Measurements from ENCODE around the gene HYAL4.
"Not testable (repeated sequence)": the region's sequence is repeated elsewhere in the genome, so short reads cannot be mapped to it uniquely, and the experiment has no call there.

The HYAL4 gene

GRCh38 chr7:123876557-123877256, 31.7 kb downstream of the HYAL4 start:
- TF ChIP-seq, protein P1, sequence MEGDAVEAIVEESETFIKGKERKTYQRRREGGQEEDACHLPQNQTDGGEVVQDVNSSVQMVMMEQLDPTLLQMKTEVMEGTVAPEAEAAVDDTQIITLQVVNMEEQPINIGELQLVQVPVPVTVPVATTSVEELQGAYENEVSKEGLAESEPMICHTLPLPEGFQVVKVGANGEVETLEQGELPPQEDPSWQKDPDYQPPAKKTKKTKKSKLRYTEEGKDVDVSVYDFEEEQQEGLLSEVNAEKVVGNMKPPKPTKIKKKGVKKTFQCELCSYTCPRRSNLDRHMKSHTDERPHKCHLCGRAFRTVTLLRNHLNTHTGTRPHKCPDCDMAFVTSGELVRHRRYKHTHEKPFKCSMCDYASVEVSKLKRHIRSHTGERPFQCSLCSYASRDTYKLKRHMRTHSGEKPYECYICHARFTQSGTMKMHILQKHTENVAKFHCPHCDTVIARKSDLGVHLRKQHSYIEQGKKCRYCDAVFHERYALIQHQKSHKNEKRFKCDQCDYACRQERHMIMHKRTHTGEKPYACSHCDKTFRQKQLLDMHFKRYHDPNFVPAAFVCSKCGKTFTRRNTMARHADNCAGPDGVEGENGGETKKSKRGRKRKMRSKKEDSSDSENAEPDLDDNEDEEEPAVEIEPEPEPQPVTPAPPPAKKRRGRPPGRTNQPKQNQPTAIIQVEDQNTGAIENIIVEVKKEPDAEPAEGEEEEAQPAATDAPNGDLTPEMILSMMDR (IDR thresholded peaks at IDR 0.05; ENCODE audit: poor library complexity, severe bottlenecking) = no peak
- no peak for DNase-seq (ENCODE audit: low spot score)
- ATAC-seq (ENCODE audit: low read depth) = no peak
- no peaks in the 10 kb centered on the region for H3K4me1 ChIP-seq (ENCODE audit: insufficient read depth, poor library complexity, severe bottlenecking)
- no peaks in the 10 kb centered on the region for H3K9me3 ChIP-seq (ENCODE audit: severe bottlenecking)
- no peak overlapping the region for H3K27ac ChIP-seq (ENCODE audit: poor library complexity, severe bottlenecking)
- H3K4me3 ChIP-seq (ENCODE audit: severe bottlenecking) = no peak overlapping the region
- no peaks in the 10 kb centered on the region for H3K27me3 ChIP-seq (ENCODE audit: insufficient read depth, poor library complexity, severe bottlenecking)
- H3K36me3 ChIP-seq (ENCODE audit: low read depth) = no peaks in the 10 kb centered on the region

DNA sequence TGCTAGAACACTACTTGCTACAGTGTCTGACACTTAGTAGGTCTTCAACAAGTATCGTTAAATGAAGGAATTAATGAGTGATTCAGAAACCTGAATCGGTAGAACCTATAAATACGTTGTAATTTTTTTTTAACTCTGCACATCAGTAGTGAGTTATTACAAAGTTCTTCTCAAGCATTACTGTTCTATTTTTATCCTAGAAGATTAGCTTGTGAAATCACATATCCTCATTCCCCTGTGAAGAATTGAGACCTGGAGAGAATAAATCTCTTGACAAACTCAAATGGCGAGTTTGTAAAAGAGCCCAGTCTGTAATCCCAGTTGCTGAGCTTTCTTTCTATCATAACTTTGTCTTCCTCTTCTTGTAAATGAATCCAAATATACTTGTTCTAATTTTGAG, 34.7 kb downstream of the HYAL4 start:
- ATAC-seq (ENCODE audit: low read depth) (no peak), DNase-seq (ENCODE audit: low spot score) (no peak)
- no peaks in the 10 kb centered on the region for H3K4me1 ChIP-seq (ENCODE audit: insufficient read depth, poor library complexity, severe bottlenecking)
- H3K27me3 ChIP-seq (ENCODE audit: insufficient read depth, poor library complexity, severe bottlenecking) = no peaks in the 10 kb centered on the region
- no peak overlapping the region for H3K4me3 ChIP-seq (ENCODE audit: severe bottlenecking)
- no peaks in the 10 kb centered on the region for H3K9me3 ChIP-seq (ENCODE audit: severe bottlenecking)
- TF ChIP-seq, protein P1 (IDR thresholded peaks at IDR 0.05; ENCODE audit: poor library complexity, severe bottlenecking) = no peak
- no peak overlapping the region for H3K27ac ChIP-seq (ENCODE audit: poor library complexity, severe bottlenecking)
- no peaks in the 10 kb centered on the region for H3K36me3 ChIP-seq (ENCODE audit: low read depth)

DNA sequence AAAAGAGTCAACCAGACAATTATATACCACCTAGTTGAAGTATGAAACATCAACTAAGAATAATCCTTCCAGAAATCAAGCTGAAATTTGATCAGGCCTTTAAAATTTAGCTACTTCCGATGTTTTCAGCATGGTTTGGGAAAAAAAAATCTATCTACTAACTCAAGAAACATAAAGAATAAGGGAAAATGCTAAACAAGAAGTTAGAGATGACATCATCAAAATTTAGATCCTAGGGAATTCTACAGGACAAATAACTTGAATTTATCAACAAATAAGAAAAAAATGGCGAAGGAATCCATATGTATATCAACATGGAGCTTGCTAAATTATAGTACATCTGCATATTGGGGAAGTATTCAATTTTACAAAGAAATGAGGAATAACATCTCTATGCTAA, 36.3 kb downstream of the HYAL4 start:
- no peaks in the 10 kb centered on the region for H3K9me3 ChIP-seq (ENCODE audit: severe bottlenecking)
- no peak for ATAC-seq (ENCODE audit: low read depth)
- no peaks in the 10 kb centered on the region for H3K36me3 ChIP-seq (ENCODE audit: low read depth)
- TF ChIP-seq, protein P1 (IDR thresholded peaks at IDR 0.05; ENCODE audit: poor library complexity, severe bottlenecking) = no peak
- H3K27ac ChIP-seq (ENCODE audit: poor library complexity, severe bottlenecking) = no peak overlapping the region
- no peaks in the 10 kb centered on the region for H3K27me3 ChIP-seq (ENCODE audit: insufficient read depth, poor library complexity, severe bottlenecking)
- H3K4me3 ChIP-seq (ENCODE audit: severe bottlenecking) = no peak overlapping the region
- H3K4me1 ChIP-seq (ENCODE audit: insufficient read depth, poor library complexity, severe bottlenecking) = no peaks in the 10 kb centered on the region
- no peak for DNase-seq (ENCODE audit: low spot score)

GRCh38 chr7:123883154-123883553, 38.2 kb downstream of the HYAL4 start:
- H3K27ac ChIP-seq (ENCODE audit: poor library complexity, severe bottlenecking) = no peak overlapping the region
- no peak overlapping the region for H3K4me3 ChIP-seq (ENCODE audit: severe bottlenecking)
- H3K9me3 ChIP-seq (ENCODE audit: severe bottlenecking) = no peaks in the 10 kb centered on the region
- no peaks in the 10 kb centered on the region for H3K27me3 ChIP-seq (ENCODE audit: insufficient read depth, poor library complexity, severe bottlenecking)
- H3K36me3 ChIP-seq (ENCODE audit: low read depth) = no peaks in the 10 kb centered on the region
- no peaks in the 10 kb centered on the region for H3K4me1 ChIP-seq (ENCODE audit: insufficient read depth, poor library complexity, severe bottlenecking)
- TF ChIP-seq, protein P1 (IDR thresholded peaks at IDR 0.05; ENCODE audit: poor library complexity, severe bottlenecking) = no peak
- ATAC-seq (ENCODE audit: low read depth) (no peak), DNase-seq (ENCODE audit: low spot score) (no peak)

DNA sequence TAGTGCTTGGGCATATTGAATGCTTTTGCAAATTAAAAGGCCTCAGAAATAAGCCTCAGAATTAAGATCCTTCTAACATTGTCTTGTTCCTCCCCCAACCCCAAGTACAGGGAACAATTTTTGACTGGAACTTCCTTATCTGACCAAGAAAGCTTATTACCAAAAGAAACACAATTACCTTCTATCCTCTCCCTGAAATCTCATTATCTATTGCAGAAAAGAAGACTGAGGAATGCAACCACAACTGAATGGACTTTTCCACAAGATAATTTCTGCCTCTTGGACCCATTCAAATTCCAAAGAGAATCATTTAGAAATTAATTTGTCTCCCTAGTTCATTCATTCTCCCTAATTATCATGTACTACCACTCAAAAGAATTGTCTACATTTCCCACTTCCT, 43.2 kb downstream of the HYAL4 start:
- H3K27me3 ChIP-seq (ENCODE audit: insufficient read depth, poor library complexity, severe bottlenecking) = no peaks in the 10 kb centered on the region
- H3K36me3 ChIP-seq (ENCODE audit: low read depth) = no peaks in the 10 kb centered on the region
- no peak for ATAC-seq (ENCODE audit: low read depth)
- H3K9me3 ChIP-seq (ENCODE audit: severe bottlenecking) = no peaks in the 10 kb centered on the region
- TF ChIP-seq, protein P1 (IDR thresholded peaks at IDR 0.05; ENCODE audit: poor library complexity, severe bottlenecking) = no peak
- H3K27ac ChIP-seq (ENCODE audit: poor library complexity, severe bottlenecking) = no peak overlapping the region
- DNase-seq (ENCODE audit: low spot score) = no peak
- no peaks in the 10 kb centered on the region for H3K4me1 ChIP-seq (ENCODE audit: insufficient read depth, poor library complexity, severe bottlenecking)
- no peak overlapping the region for H3K4me3 ChIP-seq (ENCODE audit: severe bottlenecking)

DNA sequence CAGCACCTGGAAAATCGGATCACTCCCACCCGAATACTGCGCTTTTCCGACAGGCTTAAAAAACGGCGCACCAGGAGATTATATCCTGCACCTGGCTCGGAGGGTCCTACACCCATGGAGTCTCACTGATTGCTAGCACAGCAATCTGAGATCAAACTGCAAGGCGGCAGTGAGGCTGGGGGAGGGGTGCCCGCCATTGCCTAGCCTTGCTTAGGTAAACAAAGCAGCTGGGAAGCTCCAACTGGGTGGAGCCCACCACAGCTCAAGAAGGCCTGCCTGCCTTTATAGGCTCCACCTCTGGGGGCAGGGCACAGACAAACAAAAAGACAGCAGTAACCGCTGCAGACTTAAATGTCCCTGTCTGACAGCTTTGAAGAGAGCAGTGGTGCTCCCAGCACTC, 49.8 kb downstream of the HYAL4 start:
- not testable (repeated sequence) for H3K27ac ChIP-seq (ENCODE audit: poor library complexity, severe bottlenecking); DNase-seq (ENCODE audit: low spot score); H3K9me3 ChIP-seq (ENCODE audit: severe bottlenecking); H3K36me3 ChIP-seq (ENCODE audit: low read depth); ATAC-seq (ENCODE audit: low read depth); H3K27me3 ChIP-seq (ENCODE audit: insufficient read depth, poor library complexity, severe bottlenecking); H3K4me3 ChIP-seq (ENCODE audit: severe bottlenecking); H3K4me1 ChIP-seq (ENCODE audit: insufficient read depth, poor library complexity, severe bottlenecking)
